Astrocyte of the cerebellum (primary cell): ENCODE measurements around the gene KIRREL3.

Experiments
- DNase-seq: peaks from one replicate; pipeline ENCODE4 v3.0.0-alpha.2; 2011; ENCODE audit warnings: low read depth
- H3K4me3 ChIP-seq: 2 replicates; pipeline ENCODE4 v1.5.1; 2011; ENCODE audit warnings: mild to moderate bottlenecking, low read depth, low read length, moderate library complexity
- CTCF ChIP-seq: IDR thresholded peaks from 2 replicates; pipeline ENCODE4 v1.5.1; 2012; ENCODE audit warnings: low read length, low read depth, moderate library complexity, mild to moderate bottlenecking; ENCODE audit errors: missing control alignments
- in situ Hi-C: cut with HindIII; loops from 2 replicates; pipeline ENCODE4 v1.10.0; 2017; ENCODE audit warnings: low sequenced_read_pairs

The KIRREL3 gene

GRCh38 chr11:126926376-126926791 lies 74.2 kb downstream of the KIRREL3 start:
- TF ChIP-seq CTCF: peak; percentile 2
- DNase-seq: peak; percentile 28
- no peak overlapping the region for H3K4me3 ChIP-seq
- in situ Hi-C loops: no loop called here

GRCh38 chr11:126925321-126926093 lies 75.1 kb downstream of the KIRREL3 start:
- in situ Hi-C loops: no loop called here
- no peak overlapping the region for H3K4me3 ChIP-seq
- TF ChIP-seq CTCF: no peak
- no peak for DNase-seq

- H3K4me3 ChIP-seq: no peak overlapping the region
- no peak for DNase-seq
- TF ChIP-seq CTCF: no peak
- in situ Hi-C loops: no loop called here
Observed at GRCh38 chr11:126924376-126925040, 76.1 kb downstream of the KIRREL3 start.

GRCh38 chr11:126920833-126921232 lies 79.7 kb downstream of the KIRREL3 start:
- no peak for TF ChIP-seq CTCF
- in situ Hi-C loops: no loop called here
- H3K4me3 ChIP-seq: no peak overlapping the region
- DNase-seq: no peak

- in situ Hi-C loops: no loop called here
- TF ChIP-seq CTCF: no peak
- no peak for DNase-seq
- no peak overlapping the region for H3K4me3 ChIP-seq
Observed at GRCh38 chr11:126919147-126919823, 81.3 kb downstream of the KIRREL3 start.

GRCh38 chr11:126918556-126918955 lies 82.0 kb downstream of the KIRREL3 start:
- DNase-seq: no peak
- no peak for TF ChIP-seq CTCF
- H3K4me3 ChIP-seq: no peak overlapping the region
- in situ Hi-C loops: no loop called here
